Retinal pigment epithelial cell (primary cell): Measurements from ENCODE around the gene RGS1.

Experiments
- DNase-seq: peaks from one replicate; pipeline ENCODE4 v3.0.0-alpha.2; 2010; ENCODE audit warnings: low read depth
- H3K4me3 ChIP-seq: 2 replicates; pipeline ENCODE4 v1.5.1; 2011; ENCODE audit warnings: mild to moderate bottlenecking, low read length, control low read depth, moderate library complexity
- TF ChIP-seq, protein P1 (sequence below): conservative IDR thresholded peaks from 2 replicates; pipeline ENCODE4 v1.5.1; 2011; ENCODE audit warnings: low read depth, low read length, control low read depth, inconsistent platforms

RGS1 gene

DNA sequence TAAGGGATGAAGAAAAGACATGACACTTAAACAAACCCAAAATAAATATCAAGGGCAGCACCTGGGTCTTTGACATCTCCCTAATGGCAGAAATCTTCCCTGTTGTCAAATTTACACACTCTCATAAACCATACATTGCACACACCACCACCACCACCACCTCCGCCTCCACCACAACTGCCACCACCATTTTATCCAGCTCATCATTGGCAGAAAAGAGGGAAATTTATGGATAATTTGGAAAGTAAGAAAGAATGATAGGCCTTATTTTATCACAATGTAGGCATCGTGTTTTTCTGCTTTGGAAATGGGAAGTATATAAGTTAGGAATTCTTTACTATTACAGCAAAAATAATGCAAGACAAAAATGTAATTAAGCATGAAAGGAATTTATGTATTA lies 33.1 kb downstream of the RGS1 start:
- DNase-seq, result no peak
- H3K4me3 ChIP-seq, result no peak overlapping the region
- TF ChIP-seq, protein P1, sequence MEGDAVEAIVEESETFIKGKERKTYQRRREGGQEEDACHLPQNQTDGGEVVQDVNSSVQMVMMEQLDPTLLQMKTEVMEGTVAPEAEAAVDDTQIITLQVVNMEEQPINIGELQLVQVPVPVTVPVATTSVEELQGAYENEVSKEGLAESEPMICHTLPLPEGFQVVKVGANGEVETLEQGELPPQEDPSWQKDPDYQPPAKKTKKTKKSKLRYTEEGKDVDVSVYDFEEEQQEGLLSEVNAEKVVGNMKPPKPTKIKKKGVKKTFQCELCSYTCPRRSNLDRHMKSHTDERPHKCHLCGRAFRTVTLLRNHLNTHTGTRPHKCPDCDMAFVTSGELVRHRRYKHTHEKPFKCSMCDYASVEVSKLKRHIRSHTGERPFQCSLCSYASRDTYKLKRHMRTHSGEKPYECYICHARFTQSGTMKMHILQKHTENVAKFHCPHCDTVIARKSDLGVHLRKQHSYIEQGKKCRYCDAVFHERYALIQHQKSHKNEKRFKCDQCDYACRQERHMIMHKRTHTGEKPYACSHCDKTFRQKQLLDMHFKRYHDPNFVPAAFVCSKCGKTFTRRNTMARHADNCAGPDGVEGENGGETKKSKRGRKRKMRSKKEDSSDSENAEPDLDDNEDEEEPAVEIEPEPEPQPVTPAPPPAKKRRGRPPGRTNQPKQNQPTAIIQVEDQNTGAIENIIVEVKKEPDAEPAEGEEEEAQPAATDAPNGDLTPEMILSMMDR, result no peak

DNA sequence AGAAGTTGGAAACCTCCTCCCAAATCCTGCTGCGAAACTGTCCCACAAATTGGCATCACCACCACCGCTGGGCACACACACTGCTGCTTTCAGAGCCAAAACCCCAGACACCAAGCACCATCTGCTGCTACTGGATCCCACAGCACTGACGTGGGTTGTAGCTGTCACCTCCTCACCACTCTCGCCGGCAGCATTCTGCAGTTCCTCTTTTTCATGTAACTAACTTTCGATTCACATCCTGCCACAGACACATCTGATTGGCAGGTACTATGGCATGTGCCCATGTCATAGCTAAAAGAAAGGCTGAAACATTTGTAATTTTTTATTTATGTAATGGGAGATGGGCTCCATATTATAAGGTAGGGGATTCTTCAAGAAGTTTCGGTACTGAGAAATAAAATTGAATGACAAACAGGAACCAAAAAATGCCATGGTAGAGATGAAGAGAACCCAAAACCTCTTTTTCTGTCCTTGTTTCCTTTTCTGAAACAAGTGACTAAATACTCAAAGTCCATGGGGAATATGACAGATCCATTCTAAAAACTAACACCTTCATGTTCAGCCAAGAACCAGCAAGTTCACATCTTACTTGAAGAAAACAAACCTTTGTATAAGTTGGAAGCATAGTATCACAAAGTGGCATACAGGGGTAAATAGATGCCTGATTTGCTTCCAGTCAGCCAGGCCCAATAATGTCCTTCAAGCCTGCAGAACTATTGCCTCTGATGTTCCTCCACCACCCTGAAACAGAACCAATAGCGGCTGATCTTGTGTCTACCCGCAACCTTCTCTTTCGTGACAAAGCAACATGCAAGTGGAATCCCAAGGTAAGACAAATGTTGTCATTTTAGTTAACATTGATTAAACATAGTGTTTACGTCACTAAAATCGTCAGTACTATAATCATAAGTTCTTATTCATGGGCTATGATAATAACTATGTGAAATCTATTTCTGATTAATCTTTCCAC lies 33.8 kb downstream of the RGS1 start:
- no peak overlapping the region for H3K4me3 ChIP-seq
- TF ChIP-seq, protein P1, result no peak
- DNase-seq, result no peak

DNA sequence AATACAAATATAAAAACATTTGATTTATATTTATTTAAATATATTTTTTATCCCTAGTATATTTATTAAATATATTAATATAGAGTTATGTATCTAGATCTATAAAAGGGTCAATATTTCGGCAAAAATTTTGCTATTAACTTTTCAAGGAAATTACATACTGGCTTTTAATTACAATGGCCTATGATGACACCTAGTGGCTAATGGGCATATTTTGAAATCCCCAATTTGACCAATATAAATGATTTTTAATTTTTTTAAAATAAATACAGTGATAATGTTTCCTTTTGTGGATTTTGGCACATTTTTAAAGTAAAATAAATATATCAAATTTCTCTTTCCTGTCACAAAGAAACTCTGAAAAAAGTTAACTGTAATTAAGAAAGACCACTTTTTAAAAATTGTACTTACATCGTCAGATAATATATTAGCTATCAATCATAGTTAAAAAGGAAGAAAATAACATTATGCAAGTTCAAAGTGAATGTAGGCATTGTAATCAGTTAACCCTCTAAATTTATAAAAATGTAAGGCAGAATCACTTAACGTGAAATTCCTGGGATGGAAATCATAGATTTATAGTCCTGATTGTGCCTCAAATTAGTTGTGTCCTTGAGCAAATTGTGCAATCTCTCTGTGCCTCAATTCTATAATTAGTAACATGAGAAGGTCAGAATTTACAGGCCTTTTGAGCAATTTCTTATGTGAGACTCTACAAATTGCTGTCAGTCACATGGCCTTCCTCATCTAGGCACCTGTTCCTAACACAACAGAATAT lies 34.7 kb downstream of the RGS1 start:
- TF ChIP-seq, protein P1, result peak; percentile 53
- H3K4me3 ChIP-seq, result no peak overlapping the region
- no peak for DNase-seq

DNA sequence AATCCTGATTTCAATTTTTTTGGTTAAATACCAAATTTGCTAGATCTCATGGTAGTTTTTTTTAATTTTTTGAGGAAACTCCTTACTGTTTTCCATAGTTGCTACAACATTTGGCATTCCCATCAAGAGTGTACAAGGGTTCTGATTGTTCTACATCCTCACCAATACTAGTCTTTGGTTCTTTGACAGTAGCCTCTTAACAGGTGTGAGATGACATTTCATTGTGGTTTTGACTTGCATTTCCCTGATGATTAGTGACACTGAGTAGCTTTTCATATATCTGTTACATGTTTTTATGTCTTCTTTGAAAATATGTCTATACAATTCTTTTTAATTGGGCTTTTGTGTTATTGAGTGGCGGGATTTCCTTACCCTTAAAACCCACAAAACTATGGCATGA lies 39.5 kb downstream of the RGS1 start:
- TF ChIP-seq, protein P1, result no peak
- DNase-seq, result no peak
- no peak overlapping the region for H3K4me3 ChIP-seq

DNA sequence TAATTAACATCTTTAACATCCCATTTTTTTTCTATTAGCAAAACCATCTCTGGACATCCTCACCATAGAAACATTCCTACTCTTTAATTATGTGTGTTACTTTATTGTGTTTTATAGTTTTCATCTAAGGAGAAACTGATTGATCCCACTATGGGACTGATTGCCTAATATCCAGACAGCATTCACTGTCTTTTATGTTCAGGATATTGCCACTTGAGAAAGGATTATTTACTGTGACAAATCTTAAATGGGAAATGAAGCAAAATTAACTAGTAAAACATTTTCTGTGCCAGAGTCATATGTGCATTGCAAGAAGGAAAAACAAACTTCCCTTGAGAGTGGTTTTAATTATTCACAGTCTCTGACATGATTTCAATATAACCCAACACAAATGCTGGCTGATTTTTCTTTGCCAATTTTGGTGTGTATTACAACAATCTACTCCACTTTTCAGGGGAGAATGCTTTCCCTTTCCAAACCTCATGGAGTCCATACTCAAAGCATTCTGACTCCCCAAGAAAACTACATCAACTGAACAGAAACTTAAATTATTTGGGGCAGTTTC lies 44.6 kb downstream of the RGS1 start:
- no peak overlapping the region for H3K4me3 ChIP-seq
- TF ChIP-seq, protein P1, result no peak
- no peak for DNase-seq

DNA sequence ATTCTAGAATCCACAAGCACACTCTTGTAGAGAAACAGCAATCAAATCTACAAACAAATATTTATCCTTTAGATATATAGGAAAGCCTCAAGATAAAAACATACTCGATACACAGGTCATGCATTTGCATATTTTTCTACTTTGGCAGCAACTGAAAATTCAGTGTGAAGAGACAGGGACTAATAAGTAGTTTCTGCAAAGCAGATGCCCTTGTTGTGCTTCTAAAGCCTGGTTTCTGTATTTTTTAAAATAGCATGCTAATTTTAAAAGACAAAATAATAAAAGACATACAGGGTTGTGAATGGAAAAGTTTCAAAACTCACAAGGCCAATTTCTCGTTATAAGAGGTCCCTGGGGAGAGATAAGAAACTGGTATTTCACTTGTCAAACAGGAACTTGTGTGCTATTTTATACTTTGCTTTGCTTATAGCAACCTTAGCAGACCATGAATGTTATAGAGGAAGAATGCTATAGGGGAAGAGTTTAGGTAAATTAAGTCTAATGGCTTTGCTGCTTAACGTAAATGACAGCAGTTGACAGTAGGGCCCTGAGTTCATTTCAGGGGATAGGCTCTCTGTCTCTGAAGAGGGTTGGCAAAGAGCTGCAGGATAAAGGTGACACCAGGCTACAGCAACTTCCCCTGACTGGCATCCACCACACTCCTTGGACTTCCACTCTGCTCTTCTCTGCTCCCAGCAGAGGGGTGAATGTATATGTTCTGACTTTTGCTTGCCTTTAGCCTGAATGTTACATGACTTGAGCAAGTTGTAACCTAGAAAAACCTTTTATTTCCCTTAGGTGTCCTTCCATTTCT lies 51.0 kb downstream of the RGS1 start:
- no peak overlapping the region for H3K4me3 ChIP-seq
- TF ChIP-seq, protein P1, result no peak
- DNase-seq, result no peak
